HG03469 (cell line): ENCODE measurements around the gene GUCY2C.
"Not testable (repeated sequence)": the region's sequence is repeated elsewhere in the genome, so short reads cannot be mapped to it uniquely, and the experiment has no call there.

Experiments
- ATAC-seq: cut with Tn5 transposase; IDR thresholded peaks from one replicate; pipeline ENCODE4 v1.9.1; 2021; ENCODE audit warnings: mild to moderate bottlenecking, moderate library complexity, moderate number of reproducible peaks; ENCODE audit not compliant: unreplicated experiment

GUCY2C gene

GRCh38 chr12:14696265-14696741 is at the start of gene GUCY2C:
Gene GUCY2C (minus strand): TSS chr12:14696599. CDS start chr12:14696448, 151 bp downstream.
- ATAC-seq = no peak

- ATAC-seq = no peak
Observed at GRCh38 chr12:14743061-14743460, 46.7 kb upstream of the GUCY2C start.

GRCh38 chr12:14741942-14742341 is 45.5 kb upstream of the GUCY2C start:
- ATAC-seq = no peak

GRCh38 chr12:14741153-14741552 is 44.8 kb upstream of the GUCY2C start:
- ATAC-seq = no peak

GRCh38 chr12:14736441-14736840 is 40.0 kb upstream of the GUCY2C start:
- ATAC-seq = not testable (repeated sequence)

GRCh38 chr12:14731821-14732220 is 35.4 kb upstream of the GUCY2C start:
- ATAC-seq = no peak

- ATAC-seq = no peak
Observed at GRCh38 chr12:14729586-14729985, 33.2 kb upstream of the GUCY2C start.

GRCh38 chr12:14723763-14724162 is 27.4 kb upstream of the GUCY2C start:
- ATAC-seq = no peak

GRCh38 chr12:14716848-14717444 is 20.5 kb upstream of the GUCY2C start:
- ATAC-seq = no peak

GRCh38 chr12:14714437-14714836 is 18.0 kb upstream of the GUCY2C start:
- ATAC-seq = no peak

- ATAC-seq = no peak
Observed at GRCh38 chr12:14710632-14711320, 14.4 kb upstream of the GUCY2C start.

- ATAC-seq = no peak
Observed at GRCh38 chr12:14701809-14702568, 5.6 kb upstream of the GUCY2C start.

GRCh38 chr12:14700935-14701334 is 4.5 kb upstream of the GUCY2C start:
- ATAC-seq = no peak

- ATAC-seq = no peak
Observed at GRCh38 chr12:14699923-14700322, 3.5 kb upstream of the GUCY2C start.

- ATAC-seq = no peak
Observed at GRCh38 chr12:14698555-14698954, 2.2 kb upstream of the GUCY2C start.

- no peak for ATAC-seq
Observed at GRCh38 chr12:14695715-14696141, 671 bp downstream of the GUCY2C start.

GRCh38 chr12:14694970-14695369 is 1.4 kb downstream of the GUCY2C start:
- ATAC-seq = no peak

GRCh38 chr12:14694145-14694714 is 2.2 kb downstream of the GUCY2C start:
- no peak for ATAC-seq

GRCh38 chr12:14693116-14693515 is 3.3 kb downstream of the GUCY2C start:
- ATAC-seq = no peak

- no peak for ATAC-seq
Observed at GRCh38 chr12:14691560-14691959, 4.8 kb downstream of the GUCY2C start.

GRCh38 chr12:14689996-14690395 is 6.4 kb downstream of the GUCY2C start:
- ATAC-seq = no peak
